ENCODE results near the gene MAN1A1.

- TF ChIP-seq CTCF (IDR thresholded peaks at IDR 0.05) (no peak), POLR2A (IDR thresholded peaks at IDR 0.05) (no peak)
These were observed 36.4 kb upstream of the MAN1A1 start for GRCh38 chr6:119385994-119386393.

All from esophagus squamous epithelium (tissue), 4 donors.